Gastrocnemius medialis (tissue), 4 donors: ENCODE measurements around the gene MFRP.

Experiments used
- POLR2A ChIP-seq, 2 donors: fragments of 450-650 bp; IDR thresholded peaks; one replicate each; pipeline ENCODE4 v1.6.1; 2017; ENCODE audit warnings: antibody characterized with exemption in 2 of 2, mild to moderate bottlenecking in 2 of 2, moderate library complexity in 2 of 2
- TF ChIP-seq, protein P1 (sequence below), 5 experiments: fragments of 450-650 bp in 3 of 5; fragments of 200-600 bp in 2 of 5; sonication (generic) in 2 of 5; IDR thresholded peaks in 4 of 5; conservative IDR thresholded peaks in 1 of 5; 1 replicate in 4 of 5; 2 replicates in 1 of 5; pipeline ENCODE4 v1.5.1; 2016 to 2019; ENCODE audit warnings: antibody characterized with exemption in 5 of 5, mild to moderate bottlenecking in 3 of 5, moderate library complexity in 3 of 5

- TF ChIP-seq, protein P1, sequence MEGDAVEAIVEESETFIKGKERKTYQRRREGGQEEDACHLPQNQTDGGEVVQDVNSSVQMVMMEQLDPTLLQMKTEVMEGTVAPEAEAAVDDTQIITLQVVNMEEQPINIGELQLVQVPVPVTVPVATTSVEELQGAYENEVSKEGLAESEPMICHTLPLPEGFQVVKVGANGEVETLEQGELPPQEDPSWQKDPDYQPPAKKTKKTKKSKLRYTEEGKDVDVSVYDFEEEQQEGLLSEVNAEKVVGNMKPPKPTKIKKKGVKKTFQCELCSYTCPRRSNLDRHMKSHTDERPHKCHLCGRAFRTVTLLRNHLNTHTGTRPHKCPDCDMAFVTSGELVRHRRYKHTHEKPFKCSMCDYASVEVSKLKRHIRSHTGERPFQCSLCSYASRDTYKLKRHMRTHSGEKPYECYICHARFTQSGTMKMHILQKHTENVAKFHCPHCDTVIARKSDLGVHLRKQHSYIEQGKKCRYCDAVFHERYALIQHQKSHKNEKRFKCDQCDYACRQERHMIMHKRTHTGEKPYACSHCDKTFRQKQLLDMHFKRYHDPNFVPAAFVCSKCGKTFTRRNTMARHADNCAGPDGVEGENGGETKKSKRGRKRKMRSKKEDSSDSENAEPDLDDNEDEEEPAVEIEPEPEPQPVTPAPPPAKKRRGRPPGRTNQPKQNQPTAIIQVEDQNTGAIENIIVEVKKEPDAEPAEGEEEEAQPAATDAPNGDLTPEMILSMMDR (IDR thresholded peaks at IDR 0.05 in 4 of 5, conservative IDR thresholded peaks at IDR 0.05 in 1 of 5), result no peak
- TF ChIP-seq POLR2A (IDR thresholded peaks at IDR 0.05), result no peak
Measured at GRCh38 chr11:119335091-119335654, 11.3 kb downstream of the MFRP start.
